GM23338 (cell line): ENCODE data around the gene PIEZO2.

Source experiments
- CREB1 ChIP-seq: fragments of 250-450 bp; sonication (Bioruptor Pico); IDR thresholded peaks from 2 replicates; pipeline ENCODE4 v1.5.0; 2020; ENCODE audit warnings: low read depth, mild to moderate bottlenecking, moderate library complexity
- CTCF ChIP-seq, 2 experiments: fragments of 200-600 bp in 1 of 2; sonication (generic) in 1 of 2; conservative IDR thresholded peaks; 2 replicates each; pipeline versions ENCODE4 v1.5.1 to v1.6.1; 2016 to 2017; ENCODE audit warnings: antibody characterized with exemption in 2 of 2, low read depth in 2 of 2, mild to moderate bottlenecking in 2 of 2, moderate library complexity in 1 of 2
- ETS1 ChIP-seq: IDR thresholded peaks from 2 replicates; pipeline ENCODE4 v1.6.1; 2016; ENCODE audit warnings: antibody characterized with exemption
- EZH2 ChIP-seq: fragments of 200-600 bp; sonication (generic); IDR thresholded peaks from one replicate; pipeline ENCODE4 v1.8.0; 2017; ENCODE audit warnings: antibody characterized with exemption, mild to moderate bottlenecking, low read depth; ENCODE audit not compliant: unreplicated experiment
- EZH2phosphoT487 ChIP-seq: fragments of 200-600 bp; sonication (generic); IDR thresholded peaks from one replicate; pipeline ENCODE4 v1.8.1; 2018; ENCODE audit warnings: antibody characterized with exemption; ENCODE audit not compliant: unreplicated experiment
- JUNB ChIP-seq: IDR thresholded peaks from one replicate; pipeline ENCODE4 v1.6.1; 2016; ENCODE audit warnings: antibody characterized with exemption; ENCODE audit not compliant: unreplicated experiment
- NANOG ChIP-seq: IDR thresholded peaks from 2 replicates; pipeline ENCODE4 v1.6.1; 2016; ENCODE audit warnings: antibody characterized with exemption, borderline replicate concordance
- POLR2AphosphoS5 ChIP-seq: IDR thresholded peaks from 2 replicates; pipeline ENCODE4 v1.6.1; 2016; ENCODE audit warnings: antibody characterized with exemption, low read depth
- REST ChIP-seq: IDR thresholded peaks from one replicate; pipeline ENCODE4 v1.6.1; 2018; ENCODE audit warnings: antibody characterized with exemption; ENCODE audit not compliant: unreplicated experiment
- ZNF114 ChIP-seq: fragments of 250-450 bp; sonication (Bioruptor Pico); IDR thresholded peaks from 2 replicates; pipeline ENCODE4 v1.5.0; 2020; ENCODE audit warnings: mild to moderate bottlenecking, moderate library complexity
- ZNF462 ChIP-seq: fragments of 250-450 bp; sonication (Bioruptor Pico); IDR thresholded peaks from 2 replicates; pipeline ENCODE4 v1.5.0; 2020; ENCODE audit warnings: mild to moderate bottlenecking, moderate library complexity

- no peak for TF ChIP-seq CTCF (conservative IDR thresholded peaks at IDR 0.05; ENCODE audit: low read depth in 2 of 2)
- no peak for TF ChIP-seq REST
- TF ChIP-seq POLR2AphosphoS5, result no peak
- TF ChIP-seq EZH2phosphoT487, result no peak
- no peak for TF ChIP-seq EZH2
- no peak for TF ChIP-seq CREB1
- no peak for TF ChIP-seq ZNF462 (CRISPR knock-in tag)
- no peak for TF ChIP-seq ETS1
- TF ChIP-seq NANOG, result no peak
- no peak for TF ChIP-seq ZNF114 (CRISPR knock-in tag)
- TF ChIP-seq JUNB, result no peak
Observed at GRCh38 chr18:10912790-10913545, 236.4 kb downstream of the PIEZO2 start.
